ENCODE data around the gene RNU1-1. TPM values are rescaled to one million over a fixed set of nuclear protein-coding genes. Genes with fewer than 3 reads are reported as not detected.

RNU1-1 gene
- total RNA-seq, 3 donors from 2014 or later (not counting 1 experiment from before 2014, with no cell fraction given): 2,937 to 3,261 (median 3,038) TPM

DNA sequence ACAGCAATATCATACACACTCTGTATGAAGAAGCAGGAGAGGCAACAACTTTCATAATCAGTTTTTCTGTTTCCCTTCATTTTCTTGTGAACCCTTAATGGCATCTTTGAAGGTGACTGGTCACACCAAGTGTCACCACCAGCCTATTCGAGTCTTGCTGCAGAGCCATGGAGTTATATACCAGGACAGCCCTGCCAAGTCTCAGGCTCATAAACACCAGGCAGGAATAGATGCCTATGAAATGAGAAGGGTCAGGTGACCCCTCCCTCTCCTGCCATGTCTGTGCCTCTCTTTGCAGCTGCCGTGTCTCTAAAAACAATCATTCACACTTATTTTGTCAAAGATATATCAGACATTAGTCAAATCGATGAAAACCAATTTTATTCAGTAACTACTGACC is 45.5 kb downstream of the RNU1-1 start:
- WGBS (ENCODE audit: insufficient coverage): 85% methylated on average over 3 of the region's 3 CpGs
- no peaks in the 10 kb centered on the region for H3K27me3 ChIP-seq (ENCODE audit: control insufficient read depth, insufficient read depth, low read length)
- no peaks in the 10 kb centered on the region for H3K9me3 ChIP-seq (ENCODE audit: control insufficient read depth, insufficient read depth, low read length)
- Mint-ChIP-seq H3K36me3 (peaks cover 12% of the 10 kb centered on the region), H3K9me3 (no peaks in the 10 kb centered on the region), H3K27me3 (ENCODE audit: low read depth in 2 of 2) (no peaks in the 10 kb centered on the region), H3K27ac (no peak overlapping the region), H3K4me3 (no peak overlapping the region), H3K4me1 (peaks cover 0 to 7% of the 10 kb centered on the region in 2 donors)
- no peak overlapping the region for H3K27ac ChIP-seq (ENCODE audit: low read length)
- peaks cover 12% of the 10 kb centered on the region for H3K36me3 ChIP-seq (ENCODE audit: control insufficient read depth, insufficient read depth, low read length)
- intact Hi-C loops (cut with micrococcal nuclease): no loop called here
- no peak for DNase-seq
- TF ChIP-seq, protein P1, sequence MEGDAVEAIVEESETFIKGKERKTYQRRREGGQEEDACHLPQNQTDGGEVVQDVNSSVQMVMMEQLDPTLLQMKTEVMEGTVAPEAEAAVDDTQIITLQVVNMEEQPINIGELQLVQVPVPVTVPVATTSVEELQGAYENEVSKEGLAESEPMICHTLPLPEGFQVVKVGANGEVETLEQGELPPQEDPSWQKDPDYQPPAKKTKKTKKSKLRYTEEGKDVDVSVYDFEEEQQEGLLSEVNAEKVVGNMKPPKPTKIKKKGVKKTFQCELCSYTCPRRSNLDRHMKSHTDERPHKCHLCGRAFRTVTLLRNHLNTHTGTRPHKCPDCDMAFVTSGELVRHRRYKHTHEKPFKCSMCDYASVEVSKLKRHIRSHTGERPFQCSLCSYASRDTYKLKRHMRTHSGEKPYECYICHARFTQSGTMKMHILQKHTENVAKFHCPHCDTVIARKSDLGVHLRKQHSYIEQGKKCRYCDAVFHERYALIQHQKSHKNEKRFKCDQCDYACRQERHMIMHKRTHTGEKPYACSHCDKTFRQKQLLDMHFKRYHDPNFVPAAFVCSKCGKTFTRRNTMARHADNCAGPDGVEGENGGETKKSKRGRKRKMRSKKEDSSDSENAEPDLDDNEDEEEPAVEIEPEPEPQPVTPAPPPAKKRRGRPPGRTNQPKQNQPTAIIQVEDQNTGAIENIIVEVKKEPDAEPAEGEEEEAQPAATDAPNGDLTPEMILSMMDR (IDR thresholded peaks at IDR 0.05): no peak
- no peaks in the 10 kb centered on the region for H3K4me1 ChIP-seq (ENCODE audit: control insufficient read depth, insufficient read depth, low read length)
- no peak for ATAC-seq
- no peak overlapping the region for H3K4me3 ChIP-seq (ENCODE audit: low read length)

DNA sequence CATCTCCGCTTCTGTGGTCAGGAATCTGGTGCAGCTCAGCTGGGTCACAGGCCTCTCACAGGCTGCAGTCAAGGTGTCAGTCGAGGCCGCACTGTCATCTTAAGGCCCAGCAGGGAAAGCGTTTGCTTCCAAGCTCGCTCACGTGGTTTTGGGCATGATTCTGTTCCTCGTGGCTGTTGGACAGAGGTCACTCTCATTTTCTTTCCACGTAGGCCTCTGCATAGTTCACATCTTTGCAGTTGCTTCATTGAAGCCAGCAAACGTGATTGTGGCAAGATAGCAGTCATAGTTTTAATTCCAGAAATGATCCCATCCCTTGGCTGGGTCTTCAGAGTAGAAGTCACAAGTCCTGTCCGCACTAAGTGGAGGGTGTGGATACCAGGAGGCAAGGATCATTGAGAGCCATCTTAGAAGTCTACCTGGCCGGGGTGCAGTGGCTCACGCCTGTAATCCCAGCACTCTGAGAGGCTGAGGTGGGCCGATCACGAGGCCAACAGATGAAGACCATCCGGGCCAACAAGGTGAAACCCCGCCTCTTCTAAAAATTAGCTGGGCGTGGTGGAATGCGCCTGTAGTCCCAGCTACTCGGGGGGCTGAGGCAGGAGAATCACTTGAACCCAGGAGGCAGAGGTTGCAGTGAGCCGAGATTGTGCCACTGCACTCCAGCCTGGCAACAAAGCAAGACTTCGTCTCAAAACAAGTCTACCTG is 49.0 kb downstream of the RNU1-1 start:
- TF ChIP-seq, protein P1 (IDR thresholded peaks at IDR 0.05): no peak
- no peak overlapping the region for H3K4me3 Mint-ChIP-seq
- WGBS (ENCODE audit: insufficient coverage): 96% methylated on average over 21 of the region's 21 CpGs
- H3K36me3 ChIP-seq (ENCODE audit: control insufficient read depth, insufficient read depth, low read length): peaks cover 26% of the 10 kb centered on the region
- H3K27me3 Mint-ChIP-seq (ENCODE audit: low read depth in 2 of 2): no peaks in the 10 kb centered on the region
- no peak overlapping the region for H3K27ac ChIP-seq (ENCODE audit: low read length)
- H3K4me1 ChIP-seq (ENCODE audit: control insufficient read depth, insufficient read depth, low read length): no peaks in the 10 kb centered on the region
- H3K36me3 Mint-ChIP-seq: no peaks in the 10 kb centered on the region
- H3K4me1 Mint-ChIP-seq: no peaks in the 10 kb centered on the region
- ATAC-seq: no peak
- H3K9me3 Mint-ChIP-seq: no peaks in the 10 kb centered on the region
- H3K27ac Mint-ChIP-seq: no peak overlapping the region
- no peak overlapping the region for H3K4me3 ChIP-seq (ENCODE audit: low read length)
- no peaks in the 10 kb centered on the region for H3K9me3 ChIP-seq (ENCODE audit: control insufficient read depth, insufficient read depth, low read length)
- intact Hi-C loops (cut with micrococcal nuclease): no loop called here
- H3K27me3 ChIP-seq (ENCODE audit: control insufficient read depth, insufficient read depth, low read length): no peaks in the 10 kb centered on the region
- no peak for DNase-seq

Other genes starting within 250 kb of the RNU1-1 start
- 10 to 100 TPM; 19.5 to 24.5 (median 24.1) TPM for gene FBXO42, start 161.8 kb downstream of the RNU1-1 start, total RNA-seq
- 100 to 1,000 TPM; 170 to 187 (median 177) TPM for gene SZRD1, start 147.0 kb downstream of the RNU1-1 start, total RNA-seq
- under 1 TPM; 0.35 to 0.55 (median 0.36) TPM for gene SPATA21, start 76.9 kb downstream of the RNU1-1 start, total RNA-seq
- gene NECAP2, start 73.6 kb downstream of the RNU1-1 start, total RNA-seq: 10 to 100 TPM; 62.1 to 73.1 (median 73.0) TPM
- 10 to 100 TPM; 18.4 to 26.0 (median 22.8) TPM for gene NBPF1, start 99.3 kb upstream of the RNU1-1 start, total RNA-seq
- gene RNU1-3, start 152.7 kb upstream of the RNU1-1 start, total RNA-seq: 1,000 to 10,000 TPM; 2,937 to 3,261 (median 3,038) TPM
- 1,000 to 10,000 TPM; 2,937 to 3,261 (median 3,038) TPM for gene RNU1-4, start 226.2 kb upstream of the RNU1-1 start, total RNA-seq